Sigmoid colon (tissue), 4 donors: ENCODE data around the gene LRRC45.

Experiments used
- CTCF ChIP-seq, 4 experiments: fragments of 450-650 bp in 3 of 4; fragments of 200-600 bp in 1 of 4; IDR thresholded peaks; one replicate each; pipeline ENCODE4 v1.5.1; 2016 to 2019; ENCODE audit warnings: antibody characterized with exemption in 4 of 4, mild to moderate bottlenecking in 3 of 4, moderate library complexity in 2 of 4
- EP300 ChIP-seq, 4 donors: sonication (generic); formaldehyde crosslinking; IDR thresholded peaks; one replicate each; pipeline ENCODE4 v1.6.1; 2017; ENCODE audit warnings: antibody characterized with exemption in 4 of 4
- POLR2A ChIP-seq, 2 donors: fragments of 450-650 bp; IDR thresholded peaks; one replicate each; pipeline ENCODE4 v1.6.1; 2016; ENCODE audit warnings: antibody characterized with exemption in 2 of 2, mild to moderate bottlenecking in 2 of 2, moderate library complexity in 2 of 2

DNA sequence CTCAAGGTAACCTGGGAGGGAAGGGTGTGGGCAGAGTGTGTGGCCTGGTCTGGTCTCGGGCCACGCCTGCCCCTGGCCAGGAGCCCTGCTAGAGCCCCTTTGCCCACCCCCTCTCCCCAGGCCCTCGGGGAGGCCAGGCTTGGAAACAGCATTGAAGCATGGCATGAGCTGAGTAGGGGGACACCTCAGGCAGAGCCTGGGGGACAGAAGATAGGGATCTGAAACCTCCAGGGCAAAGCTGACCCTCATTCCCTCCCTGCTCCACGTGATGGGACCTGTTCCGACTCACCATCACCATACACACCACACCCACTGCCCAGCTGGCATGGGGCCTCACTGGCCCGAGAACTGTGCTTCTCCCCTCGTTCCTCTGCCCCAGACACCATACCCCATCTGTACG, 26.0 kb downstream of the LRRC45 start:
- TF ChIP-seq CTCF (IDR thresholded peaks at IDR 0.05) (no peak), POLR2A (IDR thresholded peaks at IDR 0.05) (no peak), EP300 (IDR thresholded peaks at IDR 0.05) (no peak)
